Measurements from ENCODE around the gene ARX.

Gene ARX

DNA sequence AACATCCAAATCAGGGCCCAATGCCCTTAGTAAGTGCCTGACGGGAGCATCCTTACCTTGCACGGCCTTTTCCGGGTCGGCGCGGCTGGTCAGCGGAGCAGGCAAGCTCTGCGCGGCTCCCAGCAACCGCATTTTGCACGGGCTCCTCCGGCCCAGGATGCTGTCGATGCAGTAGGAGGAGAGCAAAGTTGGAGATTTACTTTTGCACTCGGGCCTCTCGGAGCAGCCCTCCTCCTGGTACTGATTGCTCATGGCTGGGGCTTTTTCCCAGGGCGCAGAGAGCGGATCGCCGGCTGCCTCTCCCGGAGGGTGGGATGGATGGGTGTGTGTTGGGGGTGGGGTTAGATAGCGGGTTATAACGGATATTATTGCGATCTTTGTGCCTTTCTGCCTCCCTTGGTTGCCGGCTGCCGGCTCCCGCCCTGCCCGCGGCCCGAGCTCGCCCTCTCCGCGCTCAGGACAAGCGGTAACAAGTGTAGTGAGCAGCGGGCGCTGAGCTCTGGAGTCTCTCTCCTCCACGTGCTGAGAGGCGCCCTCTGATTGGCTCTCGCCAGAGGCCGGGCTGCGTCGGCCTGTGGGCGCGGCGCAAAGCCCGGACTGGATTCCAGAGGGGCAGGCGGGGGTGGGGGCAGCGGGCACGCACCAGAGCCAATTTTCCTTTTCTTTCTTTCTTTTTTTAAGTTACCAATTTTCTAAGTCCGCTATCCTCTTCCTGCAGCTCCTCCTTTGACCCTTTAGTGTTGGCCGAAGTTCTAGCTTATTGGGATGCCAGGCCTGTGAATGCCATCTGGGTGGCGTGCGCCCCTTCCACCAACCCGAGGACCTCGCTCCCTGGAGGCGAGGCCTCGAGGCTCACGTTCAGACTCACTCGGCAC, at the start of gene ARX:
TSS of gene ARX (minus strand) at position 480 of the 875 bp plus-strand sequence. CDS start at position 252, 228 bp downstream.
- DNase-seq (ENCODE audit: extremely low read depth in 1 of 2, low read depth in 1 of 2), result no peak

DNA sequence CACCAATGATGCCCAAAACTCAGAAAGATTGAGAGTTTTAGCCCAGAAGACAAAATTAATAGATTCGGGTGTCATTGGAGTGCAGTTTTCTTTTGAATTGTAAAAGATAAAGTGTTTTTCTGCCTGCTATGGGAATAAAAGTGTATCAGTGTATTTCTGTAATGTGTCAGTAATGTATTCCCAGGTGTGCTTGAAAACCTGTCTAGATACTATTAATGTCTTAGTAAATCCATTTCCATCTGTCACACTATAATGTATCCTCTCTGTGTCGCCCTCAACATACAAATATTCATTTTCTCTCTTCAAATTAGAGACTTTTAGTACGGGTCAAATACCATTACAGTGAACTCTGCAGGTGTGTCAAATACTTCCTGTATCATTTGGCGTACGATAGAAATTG, 43.5 kb upstream of the ARX start:
- DNase-seq (ENCODE audit: extremely low read depth in 1 of 2, low read depth in 1 of 2), result no peak

DNA sequence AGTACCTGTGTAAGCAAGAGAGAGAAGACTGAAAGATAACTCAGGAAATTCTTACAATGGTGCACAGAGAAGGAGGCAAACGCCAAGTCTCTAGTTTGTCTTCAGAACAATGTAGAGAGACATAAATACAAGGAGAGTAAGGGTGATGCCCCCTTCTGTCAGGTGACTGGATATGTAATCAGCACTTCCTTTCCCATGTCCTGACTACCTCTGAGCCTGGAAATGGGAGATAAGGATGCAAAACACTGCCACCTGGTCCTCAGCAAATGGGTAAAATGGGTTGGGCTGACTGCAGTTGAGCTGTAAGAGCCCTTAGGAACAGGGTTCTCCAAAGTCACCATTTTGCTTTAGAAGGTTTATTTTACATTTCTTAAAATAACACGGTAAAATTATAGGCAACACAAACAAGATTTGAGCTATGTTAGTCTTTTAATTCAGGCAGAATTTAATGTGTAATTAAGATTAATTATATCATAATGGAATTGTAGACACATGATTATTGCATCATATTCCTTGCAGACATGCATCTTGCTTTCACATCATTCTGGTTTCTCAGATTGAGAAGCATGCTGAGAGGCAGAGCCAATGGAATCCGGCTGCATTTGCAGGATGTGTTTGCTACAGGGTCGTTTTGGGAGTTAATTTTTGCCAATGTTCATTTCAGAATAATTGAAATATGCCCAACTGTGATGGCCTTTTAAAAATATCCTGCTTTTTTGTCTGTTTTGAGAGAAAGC, 37.2 kb upstream of the ARX start:
- no peak for DNase-seq (ENCODE audit: extremely low read depth in 1 of 2, low read depth in 1 of 2)

DNA sequence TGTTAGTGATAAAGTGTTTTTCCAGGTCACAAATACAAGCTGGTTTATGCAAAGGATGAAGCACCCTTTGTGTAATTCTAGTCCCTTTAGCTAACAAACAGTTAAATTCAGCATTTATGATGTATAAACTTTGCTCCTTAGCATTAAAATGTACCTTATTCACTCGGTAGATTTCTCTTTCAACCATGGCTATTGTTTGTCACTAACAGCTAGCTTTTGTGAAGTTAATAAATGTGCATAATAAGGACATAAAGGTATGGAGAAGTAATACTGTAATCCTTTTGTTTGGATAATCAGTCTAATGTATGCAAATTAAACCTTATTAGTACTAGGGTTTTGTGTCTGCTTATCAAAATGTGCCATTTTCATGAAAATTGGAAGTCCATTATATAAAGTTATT, 34.2 kb upstream of the ARX start:
- no peak for DNase-seq (ENCODE audit: extremely low read depth in 1 of 2, low read depth in 1 of 2)

DNA sequence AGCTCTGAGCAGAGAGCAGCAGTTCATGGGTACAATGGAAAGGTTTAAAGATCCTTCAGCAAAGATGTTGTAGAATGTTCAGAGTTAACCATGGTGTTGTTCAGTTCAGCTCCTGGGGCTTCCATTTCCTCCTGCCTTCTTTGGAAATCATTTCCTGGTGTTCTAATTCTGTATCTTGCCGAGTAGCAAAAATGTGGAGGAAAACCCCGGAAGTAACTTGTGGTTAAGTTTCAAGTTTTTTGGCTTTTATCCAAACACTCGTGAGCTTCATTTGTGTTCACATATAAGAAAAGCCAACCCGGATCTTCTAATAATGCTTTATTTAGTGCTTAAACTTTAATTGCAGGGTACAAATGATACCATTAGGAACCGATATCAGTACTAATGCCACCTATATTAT, 33.6 kb upstream of the ARX start:
- no peak for DNase-seq (ENCODE audit: extremely low read depth in 1 of 2, low read depth in 1 of 2)

DNA sequence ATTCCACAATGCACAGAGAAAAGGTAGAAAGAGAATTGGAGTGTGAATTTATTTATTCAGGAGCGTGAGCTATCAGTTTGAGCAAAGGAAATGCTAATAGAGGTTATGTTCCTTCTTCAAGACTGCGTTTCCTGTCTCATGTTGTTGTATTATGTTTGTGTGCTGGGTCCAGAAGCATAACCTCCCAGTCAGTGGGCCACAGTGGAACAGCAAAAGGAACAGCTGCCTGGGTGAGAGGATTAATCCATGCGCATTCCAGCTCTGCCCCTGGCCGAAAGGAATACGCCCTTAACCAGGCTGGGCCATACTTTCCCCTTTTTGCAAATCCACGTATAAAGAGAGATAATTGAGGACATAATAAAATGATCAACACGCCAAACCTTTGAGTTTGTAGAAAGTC, 32.4 kb upstream of the ARX start:
- no peak for DNase-seq (ENCODE audit: extremely low read depth in 1 of 2, low read depth in 1 of 2)

DNA sequence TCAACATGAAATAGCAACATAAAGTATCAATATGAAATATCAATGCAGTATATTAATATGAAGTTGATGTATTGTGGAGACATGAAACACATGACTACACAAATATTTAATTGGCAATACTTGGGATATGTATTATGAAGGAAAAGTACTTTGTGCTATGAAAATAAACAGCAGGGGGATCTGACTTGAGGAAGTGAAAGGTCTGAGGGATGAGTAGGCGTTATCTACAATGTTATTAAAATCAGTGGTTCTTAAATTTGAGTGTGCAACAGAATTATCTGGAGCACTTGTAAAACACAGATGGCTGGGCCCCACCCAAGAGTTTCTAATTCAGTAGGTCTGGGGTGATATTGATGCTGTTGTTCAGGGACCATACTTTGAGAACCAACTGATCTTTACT, 27.4 kb upstream of the ARX start:
- DNase-seq (ENCODE audit: extremely low read depth in 1 of 2, low read depth in 1 of 2), result no peak

DNA sequence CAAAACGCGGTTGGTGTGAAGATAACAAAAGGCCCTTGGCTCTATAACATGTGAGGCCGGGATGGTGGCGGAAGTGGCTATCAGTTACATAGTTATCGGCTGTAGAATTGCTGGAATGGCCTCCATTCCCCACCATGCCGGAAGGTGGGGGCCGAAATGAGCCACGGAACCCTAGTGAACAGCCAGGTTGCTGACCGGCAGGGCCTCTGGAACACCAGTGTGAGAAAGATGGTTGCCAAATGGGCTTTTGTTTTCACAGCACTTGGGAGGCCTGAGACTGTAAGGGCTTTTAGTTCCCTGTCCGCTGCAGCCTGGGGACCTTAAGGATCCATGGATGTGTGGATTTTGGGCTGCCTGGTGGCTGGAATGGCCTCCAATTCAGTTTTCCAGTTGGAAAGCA, 23.3 kb upstream of the ARX start:
- DNase-seq (ENCODE audit: extremely low read depth in 1 of 2, low read depth in 1 of 2), result no peak

DNA sequence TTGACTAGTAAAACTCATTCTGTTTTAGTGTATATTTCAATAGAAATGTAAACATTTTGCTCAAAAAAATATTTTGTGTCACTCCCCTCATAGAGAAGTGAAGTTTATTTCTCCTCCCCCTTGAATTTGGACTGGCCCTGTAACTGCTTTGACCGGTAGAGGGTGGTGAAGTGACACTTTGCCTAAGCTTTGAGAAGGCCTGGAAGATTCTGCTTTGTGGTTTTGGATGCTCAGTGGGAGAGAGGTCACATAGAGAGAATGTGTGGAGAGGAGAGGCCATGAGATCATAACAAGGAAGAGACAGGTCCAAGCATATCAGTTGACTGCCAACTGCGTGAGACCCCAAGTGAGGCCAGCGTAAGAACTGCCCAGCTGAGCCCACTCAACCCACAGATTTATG, 19.1 kb upstream of the ARX start:
- no peak for DNase-seq (ENCODE audit: extremely low read depth in 1 of 2, low read depth in 1 of 2)

DNA sequence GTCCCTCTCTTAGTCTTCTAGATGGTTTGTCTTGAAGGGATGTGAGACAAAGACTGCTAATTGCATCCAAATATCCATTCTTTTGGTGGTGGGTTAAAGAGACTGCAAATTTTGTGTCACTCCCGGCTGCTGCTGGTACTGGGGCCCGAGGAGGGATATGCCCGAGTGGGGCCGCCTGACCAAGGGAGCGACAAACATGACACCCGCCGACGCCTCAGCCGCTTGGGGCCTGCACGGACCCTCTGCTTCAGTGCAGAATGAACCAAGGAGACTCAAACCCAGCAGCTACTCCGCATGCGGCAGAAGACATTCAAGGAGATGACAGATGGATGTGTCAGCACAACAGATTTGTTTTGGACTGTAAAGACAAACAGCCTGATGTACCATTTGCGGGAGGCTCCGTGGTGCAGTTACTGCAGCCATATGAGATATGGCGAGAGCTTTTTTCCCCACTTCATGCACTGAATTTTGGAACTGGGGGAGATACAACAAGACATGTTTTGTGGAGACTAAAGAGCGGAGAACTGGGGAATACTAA, 13.6 kb upstream of the ARX start:
- DNase-seq (ENCODE audit: extremely low read depth in 1 of 2, low read depth in 1 of 2), result no peak

DNA sequence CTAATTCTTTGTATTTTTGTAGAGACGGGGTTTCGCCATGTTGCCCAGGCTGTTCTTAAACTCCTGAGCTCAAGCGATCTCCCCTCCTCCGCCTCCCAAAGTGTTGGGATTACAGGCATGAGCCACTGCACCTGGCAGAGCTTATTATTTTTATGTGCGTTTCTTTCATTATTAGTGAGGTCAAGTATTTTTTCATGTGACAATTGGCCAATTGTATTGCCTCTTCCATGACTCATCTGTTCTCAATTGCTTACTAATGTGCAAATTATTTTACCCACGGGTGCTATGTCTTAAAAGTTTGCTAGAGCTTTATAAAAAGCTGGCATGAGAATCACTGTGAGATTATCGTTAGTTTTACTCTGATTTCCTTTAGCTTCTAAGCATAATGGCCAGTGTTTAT, 13.0 kb upstream of the ARX start:
- DNase-seq (ENCODE audit: extremely low read depth in 1 of 2, low read depth in 1 of 2), result no peak

DNA sequence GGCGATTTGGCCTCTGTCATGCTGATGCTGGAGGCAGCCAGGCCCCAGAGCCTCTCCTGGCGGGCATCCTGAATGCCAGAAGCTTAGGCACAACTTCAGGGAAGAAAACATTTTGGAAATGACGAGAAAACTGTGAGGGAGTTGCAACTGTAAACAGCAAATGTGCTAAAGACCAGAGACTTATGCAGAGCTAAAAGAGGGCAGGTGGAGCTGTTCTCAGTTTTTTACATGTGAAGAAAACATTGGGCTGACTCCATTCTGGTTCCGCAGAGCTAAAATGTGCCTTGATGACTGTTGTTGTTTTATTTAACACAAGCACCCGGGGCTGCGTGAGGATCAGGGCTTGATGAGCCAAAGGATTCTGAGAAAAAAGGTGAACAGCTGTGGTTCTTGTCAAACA, 10.8 kb upstream of the ARX start:
- no peak for DNase-seq (ENCODE audit: extremely low read depth in 1 of 2, low read depth in 1 of 2)

DNA sequence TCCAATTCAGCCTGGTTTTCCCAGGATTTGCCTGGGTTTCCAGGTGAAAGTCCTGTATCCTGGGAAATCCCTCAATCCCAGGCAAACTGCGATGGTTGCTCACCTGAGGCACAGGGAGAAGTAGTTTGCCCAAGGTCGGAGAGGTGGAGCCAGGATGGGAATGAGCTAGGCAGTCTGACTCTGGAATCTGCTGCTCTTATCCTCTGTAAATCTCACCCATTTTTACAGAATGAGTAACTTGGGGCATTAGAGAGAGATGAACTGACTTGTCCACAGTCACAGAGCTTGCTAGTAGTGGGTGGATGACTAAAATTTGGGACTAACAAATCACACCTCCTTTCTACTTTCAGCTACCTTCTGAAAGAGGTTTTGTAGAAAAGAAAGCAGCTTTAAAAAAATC, 9.8 kb upstream of the ARX start:
- no peak for DNase-seq (ENCODE audit: extremely low read depth in 1 of 2, low read depth in 1 of 2)

DNA sequence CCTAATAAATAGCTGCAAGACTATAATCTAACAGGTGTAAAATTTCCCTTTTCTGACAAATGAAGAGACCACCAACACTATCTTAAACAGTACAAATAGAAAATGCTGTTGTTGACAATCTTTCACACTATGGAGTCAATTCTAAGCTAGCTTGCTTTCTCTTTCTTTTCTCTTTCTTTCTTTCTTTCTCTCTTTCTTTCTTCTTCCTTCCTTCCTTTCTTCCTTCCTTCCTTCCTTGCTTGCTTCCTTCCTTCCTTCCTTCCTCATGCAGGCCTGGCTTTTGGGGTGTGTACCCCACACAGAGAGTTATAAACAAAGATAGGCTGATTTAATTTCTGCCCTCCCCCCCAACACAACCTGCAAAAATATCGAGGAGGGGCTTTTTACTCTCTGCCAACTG, 8.1 kb upstream of the ARX start:
- no peak for DNase-seq (ENCODE audit: extremely low read depth in 1 of 2, low read depth in 1 of 2)

DNA sequence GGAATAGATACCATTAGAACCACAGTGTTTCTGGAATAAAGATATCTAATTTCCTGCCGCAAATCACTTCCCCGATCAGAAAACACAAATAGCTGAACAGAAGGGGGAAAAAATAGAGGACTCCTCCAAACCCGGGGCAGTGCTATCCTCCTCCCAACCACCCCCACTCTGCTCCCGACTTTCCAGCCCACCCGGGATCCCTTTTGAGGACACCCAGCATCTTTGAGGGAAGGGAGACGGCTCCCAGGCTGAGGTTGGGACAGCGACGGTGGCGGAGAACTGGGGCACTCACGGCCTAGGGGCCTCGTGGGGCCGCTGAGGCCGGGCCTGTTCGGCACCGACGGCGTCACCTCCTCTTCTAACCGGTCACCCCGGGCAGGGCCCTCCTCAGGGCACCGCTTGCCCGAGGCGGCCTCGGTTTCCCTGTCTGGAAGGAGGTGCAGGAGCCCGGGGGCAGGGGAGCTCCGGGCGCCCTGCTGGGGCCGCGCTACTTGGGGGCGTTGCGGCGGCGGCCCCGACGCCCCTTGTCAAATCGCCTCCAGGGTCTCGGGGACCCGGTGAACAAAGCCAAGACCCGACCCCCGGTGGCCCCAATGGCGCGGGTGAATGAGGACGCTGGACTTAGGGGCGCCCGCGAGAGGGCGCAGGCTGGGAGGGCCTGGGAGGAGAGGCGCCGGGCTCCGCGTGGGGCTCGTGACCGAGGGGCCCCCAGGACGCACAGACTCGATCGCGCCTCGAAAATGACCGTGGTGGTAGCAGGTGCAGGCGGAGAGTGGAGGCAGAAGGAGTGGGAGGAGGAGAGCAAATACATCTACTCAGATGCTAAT, 6.9 kb upstream of the ARX start:
- DNase-seq (ENCODE audit: extremely low read depth in 1 of 2, low read depth in 1 of 2), result no peak

DNA sequence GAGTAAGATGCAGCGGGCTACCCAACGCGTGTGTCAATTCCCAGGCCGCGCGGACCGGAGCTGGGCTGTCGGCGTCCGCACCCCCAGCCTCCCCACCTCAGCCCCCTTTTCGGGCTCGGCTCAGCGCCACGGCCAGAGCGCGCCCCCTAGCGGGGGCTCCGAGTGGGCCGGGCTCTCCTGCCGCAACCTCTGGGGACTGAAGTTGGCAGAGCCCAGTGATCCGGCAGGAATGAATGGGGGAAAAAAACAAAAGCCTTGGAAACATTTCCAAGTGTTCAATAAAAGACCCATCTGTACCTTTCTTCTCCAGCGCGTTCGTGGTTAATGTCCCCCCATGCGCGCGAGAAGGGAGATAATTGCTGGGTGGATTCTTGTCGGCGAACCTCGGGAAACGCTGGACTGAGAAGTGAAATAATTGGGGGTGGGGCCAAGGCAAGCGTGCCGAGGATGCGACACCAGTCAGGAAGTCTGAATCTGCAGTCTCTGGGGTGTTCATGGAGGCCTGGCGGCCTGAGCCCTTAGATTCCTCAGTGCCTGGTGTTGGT, 5.2 kb upstream of the ARX start:
- DNase-seq (ENCODE audit: extremely low read depth in 1 of 2, low read depth in 1 of 2), result peak in 1 of 2 donors; percentile 20

DNA sequence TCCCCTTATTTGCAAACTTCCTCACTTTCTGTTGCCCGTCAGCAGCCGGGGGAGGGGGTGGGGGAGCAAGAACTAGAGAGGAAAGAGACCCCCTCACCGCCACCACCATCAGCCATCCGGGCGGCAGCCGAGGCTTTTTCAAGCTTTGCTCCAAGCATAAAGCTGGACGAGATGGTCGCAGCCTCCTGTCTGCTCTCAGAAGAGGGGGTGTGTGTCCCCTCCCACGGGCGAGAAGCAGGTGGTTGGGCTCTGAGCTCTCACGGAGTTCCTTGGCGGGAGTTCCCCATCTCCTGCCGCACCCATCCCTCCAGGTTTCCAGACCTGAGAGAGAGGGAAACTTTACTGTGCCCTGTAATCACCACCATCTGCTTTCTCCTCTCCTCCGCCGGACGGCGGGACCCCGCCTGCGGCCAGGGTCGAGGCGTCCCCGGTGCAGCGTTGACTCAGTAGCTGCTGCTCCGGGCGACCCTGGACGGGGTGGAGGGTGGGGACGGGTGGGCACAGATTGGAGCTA, 4.7 kb upstream of the ARX start:
- DNase-seq (ENCODE audit: extremely low read depth in 1 of 2, low read depth in 1 of 2), result no peak

DNA sequence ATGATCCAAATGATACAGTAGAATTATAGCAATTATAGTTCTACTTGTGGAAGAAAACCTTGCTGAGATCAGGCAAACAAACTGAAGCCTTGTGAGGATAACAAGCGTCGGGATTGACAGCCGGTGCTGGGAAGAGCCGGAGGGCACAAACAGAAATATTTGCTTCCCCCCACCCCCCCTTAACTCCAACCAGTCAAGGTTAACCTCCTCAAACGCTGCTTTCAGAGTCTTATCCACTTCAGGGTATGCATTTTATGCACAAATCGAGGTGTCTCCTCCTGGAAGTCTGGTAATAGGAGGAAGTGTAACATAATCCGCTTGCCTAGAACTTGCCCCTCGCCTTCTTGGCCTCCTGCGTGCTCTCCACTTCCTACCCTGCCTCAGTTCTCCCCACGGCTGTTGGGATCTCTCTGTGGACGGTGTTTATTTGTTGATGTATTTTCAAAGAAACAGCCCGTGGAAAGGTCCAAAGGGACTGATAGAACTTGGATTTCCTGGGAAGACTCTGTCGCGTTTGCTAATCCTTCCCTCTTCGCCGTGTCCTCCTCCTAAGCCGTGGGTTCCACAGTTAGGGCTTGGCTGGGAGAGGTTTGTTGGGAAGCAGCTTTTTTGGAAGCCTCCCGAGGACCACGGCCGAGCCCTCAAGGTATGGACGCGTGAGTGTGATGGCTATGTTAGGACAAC, 4.1 kb upstream of the ARX start:
- no peak for DNase-seq (ENCODE audit: extremely low read depth in 1 of 2, low read depth in 1 of 2)

DNA sequence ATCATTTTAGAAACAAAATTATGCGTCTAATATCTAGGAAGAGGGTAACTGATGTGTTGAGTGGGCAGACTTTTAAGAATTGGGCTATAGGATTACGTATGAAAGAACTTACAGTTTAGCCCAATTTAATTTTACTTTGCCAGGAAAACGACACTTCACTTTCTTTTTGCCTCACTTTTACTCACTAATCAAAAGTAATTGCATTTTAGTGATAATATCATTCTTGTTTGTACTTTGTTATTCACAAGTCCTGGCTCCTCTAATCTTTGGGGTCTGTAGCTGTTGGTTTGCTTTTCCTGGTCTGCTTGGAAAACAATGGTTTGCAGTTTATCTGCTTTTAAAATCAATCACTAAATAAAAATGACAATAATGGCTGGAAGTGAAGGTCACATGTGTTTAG, 2.9 kb upstream of the ARX start:
- DNase-seq (ENCODE audit: extremely low read depth in 1 of 2, low read depth in 1 of 2), result no peak

DNA sequence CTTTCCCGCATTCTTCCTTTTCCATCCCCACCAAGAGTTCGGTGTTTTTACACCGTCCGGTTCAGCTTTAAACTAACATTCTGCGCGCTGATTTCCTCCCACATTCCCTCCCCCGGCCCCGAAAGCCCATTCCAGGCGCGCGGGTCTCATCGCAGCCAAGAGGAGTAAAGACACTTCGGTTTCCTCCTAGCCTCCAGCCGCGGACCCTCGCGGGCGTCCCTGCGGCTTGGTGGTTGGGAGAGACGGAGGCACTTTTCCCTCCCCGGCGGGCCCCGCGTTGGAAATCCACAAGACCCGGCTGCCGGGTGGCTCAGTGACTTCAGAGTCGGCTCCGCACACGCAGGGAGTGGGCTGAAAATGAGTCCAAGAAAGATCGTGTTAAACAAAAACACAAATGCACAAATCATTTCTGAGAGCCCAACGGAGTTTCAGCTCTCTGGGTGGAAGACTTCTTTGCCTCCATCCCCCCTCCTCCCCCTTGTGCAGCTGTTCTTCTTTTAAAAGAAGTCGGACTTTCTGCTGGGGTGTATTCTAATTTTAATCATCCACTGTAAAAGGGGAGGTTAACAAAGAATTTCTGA, 2.0 kb upstream of the ARX start:
- DNase-seq (ENCODE audit: extremely low read depth in 1 of 2, low read depth in 1 of 2), result no peak
